ENCODE measurements around the gene RYK.

- TF ChIP-seq CTCF (conservative IDR thresholded peaks at IDR 0.05) (no peak), EZH2 (IDR thresholded peaks at IDR 0.05; ENCODE audit: low read depth) (no peak)
Observed at GRCh38 chr3:134155446-134155845, 95.2 kb downstream of the RYK start.
